MG63 (cell line): ENCODE measurements around the gene HOXB2. TPM values are rescaled to one million over a fixed set of nuclear protein-coding genes. Genes with fewer than 3 reads are reported as not detected.
A peak's percentile ranks its signal among the peaks of the same experiment; 100 is the strongest.

ENCODE experiments used
- DNase-seq: peaks from one replicate; pipeline ENCODE4 v3.0.0-alpha.2; 2020
- H3K27me3 ChIP-seq: fragments of 250-450 bp; sonication (Bioruptor Pico); 2 replicates; pipeline ENCODE4 v1.5.1; 2020; ENCODE audit warnings: mild to moderate bottlenecking, moderate library complexity
- H3K36me3 ChIP-seq: fragments of 250-450 bp; sonication (Bioruptor Pico); 2 replicates; pipeline ENCODE4 v1.5.1; 2020; ENCODE audit warnings: mild to moderate bottlenecking, moderate library complexity
- H3K4me3 ChIP-seq: fragments of 250-450 bp; sonication (Bioruptor Pico); 2 replicates; pipeline ENCODE4 v1.5.1; 2020; ENCODE audit warnings: mild to moderate bottlenecking, moderate library complexity
- H3K9me3 ChIP-seq: fragments of 250-450 bp; sonication (Bioruptor Pico); 2 replicates; pipeline ENCODE4 v1.5.1; 2020; ENCODE audit warnings: mild to moderate bottlenecking, moderate library complexity
- total RNA-seq: library from RNA; depleted of rRNA; stranded (reverse); fragments of >200 nt; shearing (Covaris generic); gene quantifications from 2 replicates; pipeline ENCODE4 v1.2.3, GENCODE V29; 2014; ENCODE audit warnings: low replicate concordance; rRNA removed

HOXB2 gene
- total RNA-seq, result 7.2 and 16.0 TPM in 2 replicates

DNA sequence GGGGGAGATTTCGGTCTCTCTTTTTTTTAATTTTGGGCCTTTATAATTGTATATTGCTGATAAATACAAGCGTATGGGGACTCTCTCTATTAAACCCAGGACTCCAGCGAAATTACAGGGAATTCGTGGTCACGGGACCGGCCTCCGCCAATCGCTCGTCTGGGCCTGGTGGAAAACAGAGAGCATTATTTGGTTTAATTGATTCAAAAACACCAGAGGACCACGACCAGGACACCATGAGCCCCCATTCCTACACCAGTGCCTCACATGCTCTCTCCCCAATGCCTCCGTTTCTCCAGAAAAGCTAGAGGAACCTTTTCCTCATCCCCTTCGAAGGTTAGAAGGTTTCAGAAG lies at the start of gene HOXB2:
HOXB2 (minus strand) TSS at position 88 of the 354 bp plus-strand sequence. CDS start 198 bp downstream, outside the sequence.
- Histone ChIP-seq H3K27me3 (no peaks in the 10 kb centered on the region), H3K4me3 (peak within 1 kb of the TSS; percentile 78), H3K9me3 (no peaks in the 10 kb centered on the region), H3K36me3 (peaks cover 38% of the 10 kb centered on the region)
- DNase-seq, result peak; percentile 55

DNA sequence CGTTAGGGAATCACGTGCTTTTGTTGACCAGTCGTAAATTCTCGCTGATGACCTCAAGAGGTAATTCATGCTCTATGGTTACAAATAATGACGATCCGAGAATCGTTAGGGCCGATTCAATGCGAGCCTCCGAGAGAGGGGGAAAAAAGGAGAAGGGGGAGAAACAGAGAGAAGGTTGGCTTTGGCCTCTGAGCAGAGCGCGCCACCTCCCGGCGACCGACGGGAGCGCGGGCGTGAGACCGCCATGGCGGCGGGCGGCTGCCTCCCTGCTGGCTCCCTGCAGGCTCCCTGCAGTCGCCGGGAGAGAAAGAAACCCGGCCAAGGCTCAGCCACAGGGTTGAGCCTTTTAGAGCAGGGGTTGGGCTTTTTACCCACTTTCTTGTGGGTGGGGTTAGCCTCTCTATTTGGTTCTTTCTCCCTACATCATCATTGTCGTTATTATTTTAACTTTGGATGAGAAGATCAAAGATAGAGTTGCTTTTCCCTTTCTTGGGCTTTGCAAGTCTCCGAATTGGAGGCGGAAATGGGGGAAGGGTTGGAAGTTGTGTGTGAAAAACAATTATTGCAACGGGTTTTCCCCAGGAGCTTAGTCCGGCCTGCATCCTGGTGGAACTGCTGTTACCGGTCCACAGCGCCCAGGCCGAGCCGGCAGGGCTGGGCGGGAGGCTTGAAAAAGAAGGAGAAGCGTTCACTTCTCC lies 49.1 kb upstream of the HOXB2 start:
- no peaks in the 10 kb centered on the region for H3K9me3 ChIP-seq
- DNase-seq, result peak; percentile 88
- peaks cover 49% of the 10 kb centered on the region for H3K36me3 ChIP-seq
- peak overlapping the region; percentile 28; the same call in 1 of the 2 replicates for H3K4me3 ChIP-seq
- H3K27me3 ChIP-seq, result no peaks in the 10 kb centered on the region

DNA sequence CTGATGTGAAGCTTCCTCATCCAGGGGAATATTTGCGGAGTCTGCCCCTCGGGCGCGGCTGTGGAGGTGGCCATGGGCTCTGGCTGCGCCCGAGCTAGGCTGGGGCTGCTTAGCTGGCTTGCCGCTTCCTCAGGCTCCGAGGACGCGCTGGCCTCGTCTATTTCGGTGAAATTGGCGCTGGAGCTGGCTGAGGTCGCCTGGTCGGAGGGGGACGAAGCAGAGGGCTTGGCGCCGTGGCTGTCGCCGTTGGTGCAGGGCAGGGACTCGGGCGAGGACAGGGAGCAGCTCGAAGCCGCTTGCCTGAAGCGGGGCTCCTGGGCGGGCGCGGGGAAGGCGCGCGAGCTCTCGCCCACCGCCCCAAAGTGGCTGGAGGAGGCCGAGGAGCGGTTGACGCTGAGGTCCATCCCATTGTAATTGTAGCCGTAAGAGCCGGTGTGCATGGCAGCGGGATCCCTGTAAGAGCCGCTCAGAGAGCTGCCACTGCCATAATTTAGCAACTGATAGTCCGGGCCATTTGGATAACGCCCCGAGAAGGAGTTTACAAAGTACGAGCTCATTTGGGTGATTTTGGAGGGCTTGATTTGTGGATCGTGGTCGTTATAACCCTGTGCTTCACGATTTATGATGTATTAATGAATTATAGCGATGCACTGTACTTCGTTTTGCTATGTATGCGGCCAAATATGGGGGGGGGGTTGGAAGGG lies 48.4 kb upstream of the HOXB2 start, which contains the start of gene HOXB5:
HOXB5 (minus strand) TSS at position 654 of the 704 bp plus-strand sequence; CDS start at position 557, 97 bp downstream.
- H3K36me3 ChIP-seq, result peaks cover 49% of the 10 kb centered on the region
- peak within 1 kb of the TSS; percentile 28; the same call in 1 of the 2 replicates for H3K4me3 ChIP-seq
- no peaks in the 10 kb centered on the region for H3K9me3 ChIP-seq
- no peak for DNase-seq
- H3K27me3 ChIP-seq, result no peaks in the 10 kb centered on the region

DNA sequence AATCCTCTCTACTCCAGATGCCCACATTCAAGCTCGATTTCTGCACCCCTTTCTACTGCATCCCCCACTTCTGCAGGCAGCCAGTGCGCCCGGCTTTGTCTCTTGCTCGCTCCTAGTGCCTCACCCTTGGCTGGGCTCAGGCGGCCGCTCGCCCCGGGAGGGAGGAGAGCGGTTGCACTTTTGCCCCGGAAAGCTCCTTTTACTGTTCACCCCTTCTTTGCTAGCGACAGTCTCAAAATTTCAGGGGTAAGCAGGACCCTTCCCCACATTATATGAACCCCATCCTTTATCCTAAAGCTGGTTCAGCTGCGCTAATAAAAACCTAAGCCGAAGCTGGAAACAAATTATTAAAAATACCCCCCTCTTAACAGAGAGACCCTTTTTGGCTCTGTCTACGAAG lies 47.7 kb upstream of the HOXB2 start:
- no peak overlapping the region for H3K4me3 ChIP-seq
- no peaks in the 10 kb centered on the region for H3K27me3 ChIP-seq
- peaks cover 49% of the 10 kb centered on the region for H3K36me3 ChIP-seq
- no peaks in the 10 kb centered on the region for H3K9me3 ChIP-seq
- DNase-seq, result no peak

DNA sequence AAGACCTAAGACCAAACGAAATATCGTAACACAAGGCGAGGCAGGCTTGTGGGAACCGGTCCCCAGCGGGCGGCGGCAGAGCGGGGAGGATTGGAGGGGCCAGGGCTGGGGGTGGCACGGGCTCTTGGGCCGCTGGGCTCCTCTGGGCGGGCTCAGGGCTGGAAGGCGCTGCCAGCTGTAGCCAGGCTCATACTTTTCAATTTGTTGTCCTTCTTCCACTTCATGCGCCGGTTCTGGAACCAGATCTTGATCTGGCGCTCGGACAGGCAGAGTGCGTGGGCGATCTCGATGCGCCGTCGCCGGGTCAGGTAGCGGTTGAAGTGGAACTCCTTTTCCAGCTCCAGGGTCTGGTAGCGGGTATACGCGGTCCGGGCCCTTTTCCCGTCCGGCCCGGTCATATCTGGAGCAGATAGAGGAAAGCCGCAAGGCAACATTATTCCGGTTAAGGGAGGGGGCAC lies 47.2 kb upstream of the HOXB2 start:
- no peak for DNase-seq
- H3K27me3 ChIP-seq, result no peaks in the 10 kb centered on the region
- no peaks in the 10 kb centered on the region for H3K9me3 ChIP-seq
- H3K4me3 ChIP-seq, result no peak overlapping the region
- H3K36me3 ChIP-seq, result peaks cover 48% of the 10 kb centered on the region

DNA sequence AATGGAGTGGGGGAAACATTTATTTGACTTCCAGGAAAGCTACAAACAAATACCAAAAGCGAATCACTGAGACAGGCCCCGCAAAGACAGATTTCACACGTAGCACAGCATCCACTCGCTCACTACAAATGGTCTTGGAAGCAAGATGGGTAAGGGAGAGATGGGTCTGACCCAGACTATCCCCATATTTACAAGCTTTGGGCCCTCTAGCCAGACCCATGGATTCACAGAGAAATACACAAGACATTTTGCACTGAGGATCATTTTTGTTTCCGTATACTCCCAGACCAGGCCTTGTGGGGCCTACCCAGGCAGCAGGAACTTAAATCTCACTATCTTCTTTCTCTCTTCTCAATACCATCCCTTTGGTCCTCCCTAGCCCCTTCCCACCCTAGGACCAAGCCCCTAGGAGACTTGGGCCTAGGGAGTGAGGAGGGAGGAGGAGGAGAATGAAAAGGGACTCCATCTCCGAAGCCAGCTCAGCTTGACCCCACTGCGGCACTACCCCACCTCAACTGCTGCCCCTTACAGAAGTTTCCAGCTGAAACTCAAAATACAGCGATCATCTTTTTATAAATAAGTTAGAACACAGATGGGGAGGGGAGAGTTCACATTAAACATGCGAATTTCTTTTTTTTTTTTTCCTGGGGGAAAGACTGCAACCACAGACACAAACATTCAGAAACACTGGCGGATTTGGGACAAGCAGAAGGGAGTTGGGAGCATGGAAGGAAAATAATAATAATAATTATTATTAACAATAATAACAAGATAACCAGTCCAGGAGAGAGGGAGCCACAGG lies 46.5 kb upstream of the HOXB2 start:
- Histone ChIP-seq H3K27me3 (no peaks in the 10 kb centered on the region), H3K36me3 (peaks cover 43% of the 10 kb centered on the region), H3K9me3 (no peaks in the 10 kb centered on the region), H3K4me3 (no peak overlapping the region)
- no peak for DNase-seq

DNA sequence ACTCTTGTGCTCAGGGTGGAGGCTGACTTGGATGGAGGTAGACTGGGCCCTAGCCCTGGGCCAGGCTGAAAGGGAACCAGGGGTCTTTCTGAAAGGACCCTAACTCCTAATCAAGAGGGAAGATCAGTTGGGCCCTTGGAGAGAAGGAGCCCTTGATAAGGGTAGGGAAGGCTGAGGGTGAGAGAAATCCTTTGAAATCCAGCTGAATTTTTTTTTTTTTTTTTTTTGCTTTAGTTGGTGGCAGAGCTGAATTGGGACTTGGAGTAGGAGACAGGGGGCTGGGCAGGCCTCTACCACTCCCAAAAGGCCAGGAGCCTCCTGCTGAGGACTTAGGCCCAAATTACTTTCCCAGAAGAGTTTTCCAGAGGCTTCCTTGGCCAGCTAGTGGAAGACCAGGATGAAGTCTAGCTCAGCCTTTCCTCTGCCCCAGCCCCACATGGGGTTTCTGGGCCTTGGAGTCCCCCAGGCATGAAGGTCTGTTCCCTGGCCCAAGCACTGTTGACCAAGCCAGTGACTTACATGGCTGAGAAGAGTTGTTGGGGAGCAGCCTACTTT lies 45.8 kb upstream of the HOXB2 start:
- DNase-seq, result no peak
- peaks cover 35% of the 10 kb centered on the region for H3K36me3 ChIP-seq
- H3K4me3 ChIP-seq, result no peak overlapping the region
- no peaks in the 10 kb centered on the region for H3K9me3 ChIP-seq
- H3K27me3 ChIP-seq, result no peaks in the 10 kb centered on the region

DNA sequence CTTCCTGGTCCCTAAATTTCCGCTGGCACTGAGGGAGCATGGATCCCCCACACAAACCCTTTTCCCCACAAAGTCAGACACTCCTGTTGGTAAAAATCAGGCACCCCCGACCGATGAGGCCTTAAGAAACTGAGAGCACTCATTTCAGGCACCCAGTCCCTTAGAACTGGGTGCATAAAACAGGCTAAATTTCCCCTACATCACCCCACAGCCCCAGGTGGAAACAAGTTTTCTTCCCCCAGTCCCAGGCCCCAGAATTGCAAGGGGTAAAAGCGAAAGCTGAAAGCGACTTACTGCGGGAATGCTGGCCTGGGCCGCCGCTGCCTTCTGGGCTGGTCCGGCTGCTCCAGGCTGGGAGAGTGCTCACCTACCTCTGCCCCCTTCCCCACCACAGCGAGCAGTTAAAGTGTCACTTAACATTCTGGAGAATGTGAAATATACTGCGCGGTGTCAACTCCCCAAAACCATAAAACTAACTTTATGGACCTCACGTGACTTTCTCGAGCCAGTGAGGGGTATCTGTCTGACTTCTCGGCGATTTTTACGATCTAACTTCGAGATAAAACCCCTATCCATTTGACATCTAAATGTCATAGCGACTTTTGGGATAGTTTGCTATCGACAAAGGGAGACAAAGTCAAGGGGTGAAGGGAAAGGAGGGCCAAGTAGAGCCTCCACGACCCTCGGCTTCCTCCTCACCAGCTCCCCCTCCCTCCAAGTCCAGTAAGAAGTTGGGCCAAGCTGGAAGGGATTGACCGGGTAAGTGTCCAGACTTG lies 45.1 kb upstream of the HOXB2 start, which contains the start of gene HOXB3:
HOXB3 (minus strand) TSS at position 411 of the 776 bp plus-strand sequence. CDS start 37,767 bp downstream, outside the sequence.
- DNase-seq, result no peak
- H3K27me3 ChIP-seq, result no peaks in the 10 kb centered on the region
- peaks cover 29% of the 10 kb centered on the region for H3K36me3 ChIP-seq
- no peak within 1 kb of the TSS for H3K4me3 ChIP-seq
- no peaks in the 10 kb centered on the region for H3K9me3 ChIP-seq

DNA sequence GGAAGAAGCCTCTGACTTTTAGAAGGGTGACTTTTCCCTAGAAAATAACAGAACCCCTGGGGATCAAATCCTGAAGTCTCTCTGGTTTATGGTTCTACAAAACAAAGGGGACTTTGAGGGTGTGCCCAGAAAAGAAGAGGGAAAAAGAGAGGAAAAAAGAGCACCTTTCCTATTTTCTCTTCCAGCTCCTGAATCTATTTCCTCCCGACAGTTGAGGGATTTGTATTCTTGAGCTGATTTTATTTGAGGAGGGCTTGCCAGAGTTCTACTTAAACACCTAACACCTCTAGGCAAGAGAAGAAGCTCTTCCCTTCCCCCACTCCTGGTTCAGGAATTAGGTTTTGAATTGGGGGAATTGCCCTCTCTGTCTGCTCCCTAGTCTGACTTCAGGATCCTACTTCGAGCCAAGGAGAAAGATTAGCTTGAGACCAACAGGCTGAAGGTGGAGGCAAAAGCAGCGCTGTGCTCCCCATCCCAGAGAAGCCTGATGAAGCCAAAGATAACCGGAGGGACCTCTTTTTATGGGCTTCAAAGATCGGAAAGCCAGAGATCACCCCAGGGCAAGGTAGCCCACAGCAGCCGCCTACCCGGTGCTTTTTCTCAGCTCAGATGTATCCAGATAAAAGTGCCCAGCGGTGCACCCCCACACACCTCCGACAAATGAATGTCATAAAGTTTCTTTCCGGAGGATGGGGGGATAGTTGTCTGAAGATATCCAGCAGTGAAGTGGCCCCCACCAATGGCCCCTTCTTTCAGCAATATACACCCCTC lies 44.3 kb upstream of the HOXB2 start:
- peaks cover 22% of the 10 kb centered on the region for H3K36me3 ChIP-seq
- no peak for DNase-seq
- no peaks in the 10 kb centered on the region for H3K27me3 ChIP-seq
- H3K9me3 ChIP-seq, result no peaks in the 10 kb centered on the region
- no peak overlapping the region for H3K4me3 ChIP-seq

DNA sequence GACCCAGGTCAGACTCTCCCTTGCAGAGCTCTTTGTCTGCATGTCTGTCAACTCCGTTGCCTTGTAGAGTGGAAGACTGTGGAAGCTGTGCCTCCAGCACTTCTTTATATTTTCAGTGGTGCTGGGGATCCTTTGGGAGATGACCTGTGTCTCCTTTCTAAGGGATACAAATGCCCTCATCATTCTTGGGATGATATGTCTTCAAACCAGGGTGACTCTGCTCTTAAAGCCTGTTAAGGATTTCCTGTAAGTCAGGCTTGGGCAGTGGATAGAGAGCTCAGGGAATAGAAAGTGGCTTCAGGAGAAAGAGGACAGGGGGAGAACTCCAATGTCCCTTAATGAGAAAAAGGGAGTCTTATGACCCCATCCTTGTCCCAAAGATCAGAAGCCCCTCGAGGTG lies 43.6 kb upstream of the HOXB2 start:
- H3K9me3 ChIP-seq, result no peaks in the 10 kb centered on the region
- H3K36me3 ChIP-seq, result peaks cover 20% of the 10 kb centered on the region
- H3K4me3 ChIP-seq, result no peak overlapping the region
- no peak for DNase-seq
- H3K27me3 ChIP-seq, result no peaks in the 10 kb centered on the region

DNA sequence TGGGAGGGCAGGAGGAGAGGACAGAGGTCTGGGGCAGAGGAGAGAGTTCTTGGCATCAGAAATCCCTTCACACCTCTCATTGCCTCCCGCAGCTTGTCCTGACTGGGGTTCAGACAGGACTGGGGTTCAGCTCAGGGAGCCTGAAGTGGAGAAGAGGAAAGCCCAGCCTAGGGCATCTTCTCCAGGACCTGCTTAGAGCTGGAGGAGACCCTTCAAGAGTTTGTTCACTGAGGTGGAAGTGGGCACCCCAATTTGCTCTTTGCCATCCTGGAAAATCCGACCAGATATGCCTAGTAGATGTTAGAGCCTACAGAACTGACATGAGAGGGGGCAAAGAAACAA lies 43.1 kb upstream of the HOXB2 start:
- no peaks in the 10 kb centered on the region for H3K9me3 ChIP-seq
- H3K4me3 ChIP-seq, result no peak overlapping the region
- no peaks in the 10 kb centered on the region for H3K27me3 ChIP-seq
- no peak for DNase-seq
- H3K36me3 ChIP-seq, result peaks cover 17% of the 10 kb centered on the region

DNA sequence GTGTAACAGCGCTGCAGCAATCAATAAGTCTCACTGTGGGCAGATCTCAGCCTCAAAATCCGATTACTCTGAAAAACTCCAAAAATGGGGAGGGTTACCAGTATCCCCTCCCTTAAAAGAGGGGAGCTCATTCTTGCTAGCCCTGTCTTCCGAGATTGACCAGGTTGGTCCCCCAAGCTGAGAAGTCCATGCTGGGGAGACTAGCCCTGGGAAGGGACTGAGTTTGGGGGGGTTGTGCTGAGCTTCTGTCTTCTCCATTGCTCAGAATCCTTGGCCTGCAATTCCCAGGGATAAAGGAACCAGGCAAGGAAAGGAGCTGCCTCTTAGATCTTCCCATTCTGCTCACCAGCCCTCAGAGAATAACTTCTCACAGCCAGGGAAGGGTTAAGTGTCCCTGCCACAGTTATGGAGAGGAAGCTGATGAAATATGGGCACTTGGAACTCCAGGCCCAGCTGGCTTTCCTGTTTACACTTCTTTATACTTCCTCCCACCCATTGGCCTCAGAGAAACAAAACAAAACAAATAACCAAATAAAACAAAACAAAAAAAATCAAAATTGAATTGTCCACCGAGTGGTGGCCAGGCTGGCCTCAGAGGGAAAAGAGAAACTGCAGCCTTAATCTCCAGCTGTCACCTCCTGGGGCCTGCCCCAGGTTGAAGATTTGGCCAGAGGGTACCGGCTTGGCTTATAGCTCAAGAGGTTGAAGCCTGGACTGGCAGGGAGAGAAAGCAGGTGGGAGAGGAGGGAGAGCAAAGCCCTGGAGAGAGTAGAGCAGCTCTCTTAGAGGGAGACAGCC lies 42.6 kb upstream of the HOXB2 start:
- Histone ChIP-seq H3K9me3 (no peaks in the 10 kb centered on the region), H3K27me3 (no peaks in the 10 kb centered on the region), H3K36me3 (peaks cover 13% of the 10 kb centered on the region), H3K4me3 (no peak overlapping the region)
- DNase-seq, result no peak

DNA sequence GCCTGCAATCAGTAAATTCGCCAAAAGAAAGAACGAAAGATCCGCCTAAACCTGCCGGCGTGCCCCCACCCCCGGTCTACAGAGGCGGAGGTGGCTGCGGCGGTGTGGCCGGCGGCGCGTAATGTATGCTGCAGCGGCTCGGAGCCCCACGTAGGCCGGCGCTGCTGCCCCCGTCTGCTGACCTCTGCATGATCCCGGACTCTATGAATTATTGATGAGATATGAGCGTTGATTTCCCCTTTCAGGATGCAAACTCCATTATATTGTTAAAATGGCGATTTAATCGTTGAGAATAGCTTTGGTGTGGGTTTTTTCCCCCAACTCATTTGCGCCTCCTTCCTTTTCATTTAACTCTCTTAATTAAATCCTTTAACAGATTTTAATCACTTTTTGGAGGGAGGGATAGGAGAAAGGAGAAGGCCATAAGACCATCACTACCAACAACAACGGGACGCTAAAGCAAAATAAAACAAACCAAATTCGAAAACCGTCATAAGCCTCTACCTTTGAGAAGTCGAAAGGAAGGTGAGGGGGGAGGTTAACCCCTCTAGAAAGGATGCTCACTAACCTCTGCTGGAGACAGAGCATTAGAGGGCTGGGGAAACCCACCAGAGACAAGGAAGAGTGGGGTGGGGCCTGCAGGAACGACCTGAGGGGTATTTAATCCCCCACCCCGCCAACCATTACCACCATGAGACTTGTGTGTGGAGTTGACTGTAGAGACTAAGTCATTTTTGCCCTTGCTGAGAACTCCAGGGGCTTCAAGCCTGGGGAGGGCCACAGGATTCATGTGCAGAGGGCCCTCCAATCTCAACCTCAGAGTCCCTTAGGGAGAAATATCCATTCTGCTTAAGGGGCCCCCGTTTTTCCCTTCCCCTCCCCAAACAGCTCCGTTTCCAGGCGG lies 41.7 kb upstream of the HOXB2 start:
- no peak for DNase-seq
- no peaks in the 10 kb centered on the region for H3K27me3 ChIP-seq

DNA sequence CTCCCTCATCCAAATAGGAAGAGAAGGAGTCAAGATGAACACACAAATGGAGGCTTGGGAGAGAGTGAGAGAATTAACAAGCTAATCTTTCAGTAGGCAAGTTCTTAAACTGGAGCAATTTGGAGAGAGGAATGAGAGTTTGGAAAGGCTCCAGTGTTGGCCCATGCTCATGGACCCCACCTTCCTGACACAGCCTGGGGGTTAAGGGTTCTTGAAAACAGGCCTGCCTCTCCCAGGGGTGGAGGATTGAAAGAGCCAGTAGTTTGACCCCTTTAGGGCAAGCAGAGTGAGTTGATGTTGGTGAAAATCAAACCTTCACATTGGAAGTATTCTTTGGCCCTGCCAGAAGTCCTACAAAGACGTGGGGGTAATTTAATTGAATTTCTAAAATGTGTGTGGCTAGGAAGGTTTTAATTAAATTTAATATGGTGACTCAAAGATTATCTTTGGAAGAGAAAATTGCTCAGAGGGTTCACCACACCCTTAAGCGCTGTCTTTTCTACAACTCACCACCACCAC lies 39.4 kb upstream of the HOXB2 start:
- no peaks in the 10 kb centered on the region; the same call in 1 of the 2 replicates for H3K36me3 ChIP-seq
- peak overlapping the region; percentile 56 for H3K4me3 ChIP-seq
- DNase-seq, result no peak
- no peaks in the 10 kb centered on the region for H3K27me3 ChIP-seq
- no peaks in the 10 kb centered on the region for H3K9me3 ChIP-seq

More for the DNA sequence above, 41.7 kb upstream of the HOXB2 start:
- Histone ChIP-seq H3K4me3 (no peak overlapping the region), H3K36me3 (peaks cover 8% of the 10 kb centered on the region), H3K9me3 (no peaks in the 10 kb centered on the region)
